Gastroesophageal sphincter (tissue), 4 donors: ENCODE data around the gene HTR3E. TPM values are rescaled to one million over a fixed set of nuclear protein-coding genes. Genes with fewer than 3 reads are reported as not detected.

Experiments used
- ATAC-seq: fragments of 150-250 bp; one replicate; pipeline ENCODE4 v1.9.1; 2016; ENCODE audit warnings: mild to moderate bottlenecking, moderate library complexity
- H3K27ac ChIP-seq, 4 donors: fragments of 200-600 bp; sonication (generic) in 3 of 4; 1 replicate in 3 of 4; 2 replicates in 1 of 4; pipeline ENCODE4 v1.5.1; 2016 to 2019
- H3K27me3 ChIP-seq: fragments of 200-600 bp; sonication (generic); one replicate; pipeline ENCODE4 v1.5.1; 2019
- H3K36me3 ChIP-seq, 2 donors: fragments of 200-600 bp; sonication (generic); one replicate each; pipeline ENCODE4 v1.5.1; 2019; ENCODE audit warnings: control low read depth in 1 of 2
- H3K4me1 ChIP-seq, 3 donors: fragments of 200-600 bp; sonication (generic); 1 replicate in 2 of 3; 2 replicates in 1 of 3; pipeline ENCODE4 v1.5.1; 2016 to 2019; ENCODE audit warnings: control low read depth in 2 of 3
- H3K4me3 ChIP-seq, 2 donors: fragments of 200-600 bp; sonication (generic); one replicate each; pipeline ENCODE4 v1.5.1; 2019; ENCODE audit warnings: mild to moderate bottlenecking in 1 of 2, moderate library complexity in 1 of 2
- H3K9me3 ChIP-seq, 3 donors: fragments of 200-600 bp; sonication (generic); one replicate each; pipeline ENCODE4 v1.5.1; 2017 to 2019; ENCODE audit warnings: control low read depth in 2 of 3
- CTCF ChIP-seq, 4 experiments: fragments of 200-600 bp in 2 of 4; fragments of 450-650 bp in 2 of 4; sonication (generic) in 1 of 4; IDR thresholded peaks; one replicate each; pipeline ENCODE4 v1.5.1; 2017 to 2019; ENCODE audit warnings: antibody characterized with exemption in 4 of 4, mild to moderate bottlenecking in 2 of 4, moderate library complexity in 2 of 4
- EP300 ChIP-seq: sonication (generic); formaldehyde crosslinking; IDR thresholded peaks from one replicate; pipeline ENCODE4 v1.6.1; 2017; ENCODE audit warnings: antibody characterized with exemption, mild to moderate bottlenecking
- POLR2A ChIP-seq, 2 donors: fragments of 450-650 bp; IDR thresholded peaks; one replicate each; pipeline ENCODE4 v1.6.1; 2017; ENCODE audit warnings: antibody characterized with exemption in 2 of 2, mild to moderate bottlenecking in 2 of 2, moderate library complexity in 1 of 2
- POLR2AphosphoS5 ChIP-seq: sonication (generic); formaldehyde crosslinking; IDR thresholded peaks from one replicate; pipeline ENCODE4 v1.6.1; 2017; ENCODE audit warnings: antibody characterized with exemption
- WGBS, 2 donors: methylation state at CpG; one replicate each; pipeline ENCODE4 v1.1.5; 2018; ENCODE audit warnings: low coverage in 1 of 2; 5-methylcytosine and 5-hydroxymethylcytosine counted together
- total RNA-seq, 4 donors: library from RNA; depleted of rRNA; stranded (reverse); fragments of >200 nt; gene quantifications; one replicate each; pipeline ENCODE4 v1.1.0, GENCODE V29; 2016

The HTR3E gene
- total RNA-seq, 4 donors from 2014 or later = not detected

- TF ChIP-seq POLR2A (IDR thresholded peaks at IDR 0.05) = no peak
- no peak for TF ChIP-seq CTCF (IDR thresholded peaks at IDR 0.05)
- TF ChIP-seq POLR2AphosphoS5 = no peak
- no peak for TF ChIP-seq EP300
- H3K36me3 ChIP-seq = no peaks in the 10 kb centered on the region
- WGBS, 2 donors = 65 to 78% methylated on average over 3 of the region's 4 CpGs
- no peaks in the 10 kb centered on the region for H3K27me3 ChIP-seq
- no peak for ATAC-seq
- H3K27ac ChIP-seq = no peak overlapping the region
- no peaks in the 10 kb centered on the region for H3K9me3 ChIP-seq
- H3K4me3 ChIP-seq = no peak overlapping the region
- no peaks in the 10 kb centered on the region for H3K4me1 ChIP-seq
These were observed 23.2 kb upstream of the HTR3E start for GRCh38 chr3:184073621-184074020.

- H3K4me3 ChIP-seq = no peak overlapping the region
- H3K4me1 ChIP-seq = no peaks in the 10 kb centered on the region
- H3K27me3 ChIP-seq = no peaks in the 10 kb centered on the region
- no peak for TF ChIP-seq CTCF (IDR thresholded peaks at IDR 0.05)
- no peak for TF ChIP-seq EP300
- no peak for TF ChIP-seq POLR2A (IDR thresholded peaks at IDR 0.05)
- no peak for TF ChIP-seq POLR2AphosphoS5
- 97 to 100% methylated on average over 3 to 4 of the region's 6 CpGs for WGBS, 2 donors
- H3K36me3 ChIP-seq = no peaks in the 10 kb centered on the region
- ATAC-seq = no peak
- H3K27ac ChIP-seq = no peak overlapping the region
- no peaks in the 10 kb centered on the region for H3K9me3 ChIP-seq
These were observed 21.0 kb upstream of the HTR3E start for GRCh38 chr3:184075901-184076300.

- Histone ChIP-seq H3K27me3 (no peaks in the 10 kb centered on the region), H3K9me3 (no peaks in the 10 kb centered on the region), H3K4me3 (no peak overlapping the region), H3K27ac (no peak overlapping the region), H3K4me1 (no peaks in the 10 kb centered on the region), H3K36me3 (no peaks in the 10 kb centered on the region)
- TF ChIP-seq POLR2AphosphoS5 (no peak), POLR2A (IDR thresholded peaks at IDR 0.05) (no peak), CTCF (IDR thresholded peaks at IDR 0.05) (no peak), EP300 (no peak)
- ATAC-seq = no peak
- WGBS, 2 donors = 46 to 51% methylated on average over 2 to 5 of the region's 5 CpGs
These were observed 19.0 kb upstream of the HTR3E start for GRCh38 chr3:184077881-184078280.

DNA sequence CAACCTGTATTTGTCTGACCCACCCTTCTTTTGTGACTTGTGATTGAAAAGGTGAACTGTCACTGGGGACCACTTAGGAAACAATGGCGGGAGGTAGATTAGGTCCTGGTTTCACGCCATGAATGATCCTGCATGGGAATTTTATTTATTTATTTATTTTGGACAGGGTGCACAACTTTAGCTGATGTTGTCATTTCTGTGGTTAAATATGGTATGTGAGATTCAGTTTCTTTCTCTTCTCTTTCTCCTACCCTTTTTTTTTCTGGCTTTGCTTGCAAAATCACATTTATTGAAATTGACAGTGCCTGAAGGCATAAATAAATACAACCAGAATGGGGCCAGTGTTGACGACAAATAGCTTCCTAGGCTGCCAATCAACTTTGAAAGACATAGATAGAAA lies 18.0 kb upstream of the HTR3E start:
- Histone ChIP-seq H3K27ac (no peak overlapping the region), H3K27me3 (no peaks in the 10 kb centered on the region), H3K4me1 (no peaks in the 10 kb centered on the region), H3K9me3 (no peaks in the 10 kb centered on the region), H3K4me3 (no peak overlapping the region), H3K36me3 (no peaks in the 10 kb centered on the region)
- ATAC-seq = no peak
- TF ChIP-seq POLR2A (IDR thresholded peaks at IDR 0.05) (no peak), CTCF (IDR thresholded peaks at IDR 0.05) (no peak), EP300 (no peak), POLR2AphosphoS5 (no peak)
- WGBS, 2 donors = 79 to 81% methylated on average over 3 of the region's 3 CpGs

- Histone ChIP-seq H3K4me1 (no peaks in the 10 kb centered on the region), H3K27me3 (no peaks in the 10 kb centered on the region), H3K9me3 (no peaks in the 10 kb centered on the region), H3K4me3 (no peak overlapping the region), H3K27ac (no peak overlapping the region), H3K36me3 (no peaks in the 10 kb centered on the region)
- ATAC-seq = no peak
- 70 to 79% methylated on average over 4 of the region's 16 CpGs for WGBS, 2 donors
- TF ChIP-seq POLR2A (IDR thresholded peaks at IDR 0.05) (no peak), EP300 (no peak), CTCF (IDR thresholded peaks at IDR 0.05) (no peak), POLR2AphosphoS5 (no peak)
These were observed 15.6 kb upstream of the HTR3E start for GRCh38 chr3:184081116-184081830.
